BJ (cell line): ENCODE results near the gene KRTAP1-5. TPM values are rescaled to one million over a fixed set of nuclear protein-coding genes. Genes with fewer than 3 reads are reported as not detected.
"Not testable (repeated sequence)": the region's sequence is repeated elsewhere in the genome, so short reads cannot be mapped to it uniquely, and the experiment has no call there.

ENCODE experiments used
- CTCF ChIA-PET: fragments of 350-600 bp; formaldehyde crosslinking; extraction: SDS; loops from one replicate; lab custom pipeline; 2021; ENCODE audit warnings: antibody characterized with exemption, inconsistent platforms; lab: Yijun Ruan, JAX
- POLR2A ChIA-PET: fragments of 300-600 bp; sonication (Branson Sonifier 250); formaldehyde crosslinking; extraction: SDS; loops from one replicate; lab custom pipeline; 2021; ENCODE audit warnings: antibody characterized with exemption; lab: Charles Lee
- DNase-seq: peaks from one replicate; pipeline ENCODE4 v3.0.0-alpha.2; 2011; ENCODE audit warnings: low read depth
- H3K27me3 ChIP-seq: 2 replicates; pipeline ENCODE4 v1.6.0; 2011; ENCODE audit warnings: low read length; ENCODE audit not compliant: control insufficient read depth, insufficient read depth
- H3K36me3 ChIP-seq: 2 replicates; pipeline ENCODE4 v1.5.1; 2011; ENCODE audit warnings: low read length; ENCODE audit not compliant: control insufficient read depth, insufficient read depth
- H3K4me3 ChIP-seq: 2 replicates; pipeline ENCODE4 v1.5.1; 2011; ENCODE audit warnings: low read depth, mild to moderate bottlenecking, control low read depth, low read length
- polyA plus RNA-seq: library from polyadenylated mRNA; depleted of rRNA; stranded (reverse); fragments of >200 nt; gene quantifications from 2 replicates; pipeline ENCODE4 v1.2.3, GENCODE V29; 2011
- TF ChIP-seq, protein P1 (sequence below): IDR thresholded peaks from 2 replicates; pipeline ENCODE4 v1.5.1; 2011; ENCODE audit warnings: low read depth, mild to moderate bottlenecking, control low read depth, inconsistent platforms, low read length, moderate library complexity; ENCODE audit not compliant: insufficient read depth

Gene KRTAP1-5
- polyA plus RNA-seq, 1 experiment = 65.1 TPM

DNA sequence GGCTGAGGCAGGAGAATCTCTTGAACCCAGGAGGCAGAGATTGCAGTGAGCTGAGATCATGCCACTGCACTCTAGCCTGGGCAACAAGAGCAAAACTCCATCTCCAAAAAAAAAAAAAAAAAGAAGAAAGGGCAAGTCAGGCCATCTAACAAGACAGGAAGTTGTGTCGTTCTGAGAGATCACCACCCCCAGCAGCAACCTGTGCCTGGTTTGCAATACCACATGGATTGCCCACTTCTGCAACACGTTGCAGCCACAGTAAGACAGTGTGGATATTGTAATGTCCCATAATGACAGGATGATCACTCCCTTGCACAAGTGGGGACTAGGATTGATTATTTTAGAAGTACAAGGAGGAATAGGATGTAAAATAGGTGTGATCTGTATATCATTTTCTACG, 42.0 kb upstream of the KRTAP1-5 start:
- POLR2A ChIA-PET = no interaction called here
- Histone ChIP-seq H3K27me3 (no peaks in the 10 kb centered on the region), H3K4me3 (no peak overlapping the region), H3K36me3 (no peaks in the 10 kb centered on the region)
- CTCF ChIA-PET = interaction anchor here (2.2 kb wide), 1 partner anchor 480 kb away, joined by 9 read pairs; no protein-coding TSS in a partner anchor
- no peak for DNase-seq
- TF ChIP-seq, protein P1, sequence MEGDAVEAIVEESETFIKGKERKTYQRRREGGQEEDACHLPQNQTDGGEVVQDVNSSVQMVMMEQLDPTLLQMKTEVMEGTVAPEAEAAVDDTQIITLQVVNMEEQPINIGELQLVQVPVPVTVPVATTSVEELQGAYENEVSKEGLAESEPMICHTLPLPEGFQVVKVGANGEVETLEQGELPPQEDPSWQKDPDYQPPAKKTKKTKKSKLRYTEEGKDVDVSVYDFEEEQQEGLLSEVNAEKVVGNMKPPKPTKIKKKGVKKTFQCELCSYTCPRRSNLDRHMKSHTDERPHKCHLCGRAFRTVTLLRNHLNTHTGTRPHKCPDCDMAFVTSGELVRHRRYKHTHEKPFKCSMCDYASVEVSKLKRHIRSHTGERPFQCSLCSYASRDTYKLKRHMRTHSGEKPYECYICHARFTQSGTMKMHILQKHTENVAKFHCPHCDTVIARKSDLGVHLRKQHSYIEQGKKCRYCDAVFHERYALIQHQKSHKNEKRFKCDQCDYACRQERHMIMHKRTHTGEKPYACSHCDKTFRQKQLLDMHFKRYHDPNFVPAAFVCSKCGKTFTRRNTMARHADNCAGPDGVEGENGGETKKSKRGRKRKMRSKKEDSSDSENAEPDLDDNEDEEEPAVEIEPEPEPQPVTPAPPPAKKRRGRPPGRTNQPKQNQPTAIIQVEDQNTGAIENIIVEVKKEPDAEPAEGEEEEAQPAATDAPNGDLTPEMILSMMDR = no peak

DNA sequence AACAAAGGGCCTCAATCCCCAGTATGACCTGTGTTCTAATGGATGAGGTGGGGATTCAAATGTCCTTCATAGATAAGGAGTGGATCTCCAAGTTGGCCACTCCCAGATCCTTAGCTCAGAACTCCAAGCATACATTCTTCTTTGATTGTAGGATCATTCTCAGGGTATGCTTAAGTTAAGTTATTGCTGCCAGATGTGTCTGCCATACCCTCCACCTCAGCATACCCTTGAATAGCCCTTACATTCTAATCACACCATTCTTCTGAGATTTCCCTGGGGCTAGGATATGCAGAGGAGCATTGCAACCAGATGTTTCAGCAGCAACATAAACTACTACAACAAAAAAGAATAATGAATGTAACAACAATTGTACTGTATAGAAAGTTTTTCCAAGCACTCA, 40.3 kb upstream of the KRTAP1-5 start:
- peak; percentile 62 for DNase-seq
- TF ChIP-seq, protein P1 = no peak
- Histone ChIP-seq H3K27me3 (no peaks in the 10 kb centered on the region), H3K4me3 (no peak overlapping the region), H3K36me3 (no peaks in the 10 kb centered on the region)
- ChIA-PET CTCF (interaction anchor here (1.6 to 2.2 kb wide), 3 partner anchors 158 to 581 kb away, joined by 6 to 9 read pairs (median 8); no protein-coding TSS in a partner anchor), POLR2A (no interaction called here)

DNA sequence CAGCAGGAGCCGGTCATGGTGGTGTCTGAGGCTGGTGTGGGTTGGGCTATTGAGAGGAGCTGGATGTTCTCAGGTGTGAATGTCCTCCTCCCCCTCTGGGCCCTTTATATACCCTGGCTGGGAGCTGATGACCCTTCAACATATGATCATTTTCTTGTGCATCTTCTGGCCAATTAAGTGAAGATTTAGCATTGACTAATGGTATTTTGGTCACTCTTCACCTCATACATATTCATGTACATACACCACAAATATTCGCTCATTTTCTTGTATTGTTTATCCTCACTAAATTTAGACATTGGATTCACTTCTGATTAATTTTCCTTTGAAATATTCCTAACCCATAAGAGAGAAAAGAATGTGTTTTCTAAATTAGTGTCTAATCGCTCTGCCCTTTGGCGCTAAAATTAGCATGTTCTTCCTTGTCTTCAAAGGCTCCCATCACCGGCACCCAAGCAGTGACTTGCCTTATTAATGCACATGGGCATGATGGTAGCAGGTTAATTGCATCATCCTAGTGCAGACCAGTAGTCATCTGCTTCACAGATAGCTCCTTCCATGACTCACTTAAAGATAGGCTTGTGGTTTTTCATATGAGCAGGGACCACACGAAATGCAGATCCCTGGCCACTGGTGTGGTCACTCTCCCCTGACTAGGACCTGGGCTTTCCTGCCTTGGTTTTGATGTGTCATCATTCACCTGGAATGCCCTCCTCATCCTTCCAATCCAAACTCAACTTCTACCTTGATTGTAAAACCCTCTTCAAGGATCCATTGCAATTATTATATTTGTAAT, 39.0 kb upstream of the KRTAP1-5 start, which contains the start of gene KRTAP2-4:
TSS of gene KRTAP2-4 (minus strand) at position 51 of the 796 bp plus-strand sequence. CDS start at position 17, 34 bp downstream.
- no peaks in the 10 kb centered on the region for H3K36me3 ChIP-seq
- POLR2A ChIA-PET = no interaction called here
- DNase-seq = peak; percentile 83
- CTCF ChIA-PET = interaction anchor here (1.6 to 2.0 kb wide), 2 partner anchors 18 to 157 kb away, joined by 3 to 8 read pairs; no protein-coding TSS in a partner anchor
- no peak within 1 kb of the TSS for H3K4me3 ChIP-seq
- no peaks in the 10 kb centered on the region for H3K27me3 ChIP-seq
- TF ChIP-seq, protein P1 = no peak

DNA sequence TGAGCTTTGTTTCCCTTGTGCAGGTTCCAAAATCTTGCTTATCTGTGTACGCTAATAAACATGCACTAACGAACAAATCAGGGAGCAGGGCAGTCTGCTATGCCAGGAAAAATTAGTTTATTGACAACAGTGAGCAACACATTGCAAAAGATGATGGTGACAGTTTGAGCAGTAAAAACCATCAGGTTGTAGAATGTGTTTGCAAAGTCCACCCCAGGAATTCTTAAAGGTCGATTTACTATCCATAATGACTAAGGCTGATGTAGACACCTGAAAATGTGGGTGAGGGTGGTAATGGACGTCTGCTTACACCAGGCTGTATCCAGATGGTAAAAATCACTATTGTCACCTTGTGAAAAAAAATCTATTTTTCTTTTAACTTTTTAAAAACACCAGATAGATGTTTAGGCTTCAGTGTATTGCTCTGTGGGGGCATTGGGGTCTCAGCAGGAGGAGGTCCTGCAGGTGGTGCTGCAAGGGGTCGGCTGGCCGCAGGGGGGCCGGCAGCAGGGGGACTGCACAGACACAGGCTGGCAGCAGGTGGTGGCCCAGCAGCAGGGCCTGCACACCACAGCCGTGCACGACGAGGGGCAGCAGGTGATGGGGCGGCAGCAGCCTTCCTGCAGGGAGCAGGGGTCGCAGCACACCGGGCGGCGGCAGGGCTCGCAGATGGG, 38.1 kb upstream of the KRTAP1-5 start:
- H3K27me3 ChIP-seq, DNase-seq, H3K36me3 ChIP-seq, H3K4me3 ChIP-seq: not testable (repeated sequence)
- ChIA-PET POLR2A (interaction anchor here (0.5 kb wide), 1 partner anchor 39 kb away, joined by 3 read pairs; no protein-coding TSS in a partner anchor), CTCF (interaction anchor here (1.6 to 1.7 kb wide), 2 partner anchors 17 to 155 kb away, joined by 3 to 7 read pairs; no protein-coding TSS in a partner anchor)

DNA sequence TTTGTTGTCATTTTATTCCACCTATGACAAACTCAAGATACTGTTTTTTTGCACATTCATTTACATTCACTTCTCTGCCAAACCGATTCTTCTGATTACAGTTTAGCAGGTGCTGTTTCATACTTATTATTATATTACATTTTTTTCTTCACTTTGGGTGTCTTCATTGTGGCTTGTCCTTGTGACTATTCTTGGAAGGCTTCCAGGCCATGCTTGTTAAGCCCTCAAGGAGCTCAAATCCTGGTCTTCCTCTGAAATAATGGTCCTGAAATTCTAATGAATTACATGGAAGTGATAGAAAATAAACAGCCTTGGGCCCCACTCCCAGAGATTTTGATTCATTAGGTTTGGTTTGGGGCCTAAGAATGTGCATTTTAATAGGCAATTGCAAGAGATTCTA, 37.3 kb upstream of the KRTAP1-5 start:
- Histone ChIP-seq H3K27me3 (no peaks in the 10 kb centered on the region), H3K36me3 (no peaks in the 10 kb centered on the region), H3K4me3 (no peak overlapping the region)
- TF ChIP-seq, protein P1 = no peak
- no peak for DNase-seq
- ChIA-PET POLR2A (interaction anchor here (0.5 kb wide), 1 partner anchor 38 kb away, joined by 3 read pairs; no protein-coding TSS in a partner anchor), CTCF (interaction anchor here (0.6 to 1.7 kb wide), 3 partner anchors 107 to 259 kb away, joined by 3 to 7 read pairs (median 4); no protein-coding TSS in a partner anchor)
